Coronary artery (tissue), 2 donors: Measurements from ENCODE around the gene MYD88.

ENCODE experiments used
- DNase-seq: peaks from one replicate; pipeline ENCODE4 v3.0.0-alpha.2; 2017; ENCODE audit warnings: low spot score
- H3K27ac ChIP-seq, 2 donors: fragments of 200-600 bp; sonication (generic); one replicate each; pipeline ENCODE4 v1.5.1; 2016 to 2019
- H3K4me3 ChIP-seq: fragments of 200-600 bp; sonication (generic); 2 replicates; pipeline ENCODE4 v1.5.1; 2016; ENCODE audit warnings: mild to moderate bottlenecking, moderate library complexity
- TF ChIP-seq, protein P1 (sequence below): fragments of 200-600 bp; sonication (generic); IDR thresholded peaks from one replicate; pipeline ENCODE4 v1.5.1; 2019; ENCODE audit warnings: antibody characterized with exemption

The MYD88 gene

DNA sequence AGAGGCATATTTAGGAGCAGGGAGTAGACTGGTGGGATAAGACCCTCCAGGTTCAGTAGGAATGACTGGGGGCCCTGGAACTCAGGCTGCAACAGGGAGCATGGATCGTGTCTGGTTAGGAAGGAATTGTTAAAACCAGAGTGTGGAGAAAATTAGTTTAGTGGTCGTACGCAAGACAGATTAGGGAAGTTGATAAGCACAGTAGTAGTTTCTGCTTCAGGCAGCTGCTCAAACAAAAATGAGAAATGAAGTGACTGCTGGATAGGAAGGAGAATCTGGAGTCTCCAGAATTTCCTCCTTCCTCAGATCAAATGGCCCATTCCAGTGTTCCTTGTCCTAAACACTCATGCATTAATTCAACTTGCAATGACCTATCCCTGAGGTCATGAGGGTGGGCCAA is 11.2 kb downstream of the MYD88 start:
- TF ChIP-seq, protein P1, sequence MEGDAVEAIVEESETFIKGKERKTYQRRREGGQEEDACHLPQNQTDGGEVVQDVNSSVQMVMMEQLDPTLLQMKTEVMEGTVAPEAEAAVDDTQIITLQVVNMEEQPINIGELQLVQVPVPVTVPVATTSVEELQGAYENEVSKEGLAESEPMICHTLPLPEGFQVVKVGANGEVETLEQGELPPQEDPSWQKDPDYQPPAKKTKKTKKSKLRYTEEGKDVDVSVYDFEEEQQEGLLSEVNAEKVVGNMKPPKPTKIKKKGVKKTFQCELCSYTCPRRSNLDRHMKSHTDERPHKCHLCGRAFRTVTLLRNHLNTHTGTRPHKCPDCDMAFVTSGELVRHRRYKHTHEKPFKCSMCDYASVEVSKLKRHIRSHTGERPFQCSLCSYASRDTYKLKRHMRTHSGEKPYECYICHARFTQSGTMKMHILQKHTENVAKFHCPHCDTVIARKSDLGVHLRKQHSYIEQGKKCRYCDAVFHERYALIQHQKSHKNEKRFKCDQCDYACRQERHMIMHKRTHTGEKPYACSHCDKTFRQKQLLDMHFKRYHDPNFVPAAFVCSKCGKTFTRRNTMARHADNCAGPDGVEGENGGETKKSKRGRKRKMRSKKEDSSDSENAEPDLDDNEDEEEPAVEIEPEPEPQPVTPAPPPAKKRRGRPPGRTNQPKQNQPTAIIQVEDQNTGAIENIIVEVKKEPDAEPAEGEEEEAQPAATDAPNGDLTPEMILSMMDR: no peak
- peak; percentile 9 for DNase-seq
- Histone ChIP-seq H3K27ac (peak overlapping the region in 1 of 2 donors; percentile 31), H3K4me3 (no peak overlapping the region)

DNA sequence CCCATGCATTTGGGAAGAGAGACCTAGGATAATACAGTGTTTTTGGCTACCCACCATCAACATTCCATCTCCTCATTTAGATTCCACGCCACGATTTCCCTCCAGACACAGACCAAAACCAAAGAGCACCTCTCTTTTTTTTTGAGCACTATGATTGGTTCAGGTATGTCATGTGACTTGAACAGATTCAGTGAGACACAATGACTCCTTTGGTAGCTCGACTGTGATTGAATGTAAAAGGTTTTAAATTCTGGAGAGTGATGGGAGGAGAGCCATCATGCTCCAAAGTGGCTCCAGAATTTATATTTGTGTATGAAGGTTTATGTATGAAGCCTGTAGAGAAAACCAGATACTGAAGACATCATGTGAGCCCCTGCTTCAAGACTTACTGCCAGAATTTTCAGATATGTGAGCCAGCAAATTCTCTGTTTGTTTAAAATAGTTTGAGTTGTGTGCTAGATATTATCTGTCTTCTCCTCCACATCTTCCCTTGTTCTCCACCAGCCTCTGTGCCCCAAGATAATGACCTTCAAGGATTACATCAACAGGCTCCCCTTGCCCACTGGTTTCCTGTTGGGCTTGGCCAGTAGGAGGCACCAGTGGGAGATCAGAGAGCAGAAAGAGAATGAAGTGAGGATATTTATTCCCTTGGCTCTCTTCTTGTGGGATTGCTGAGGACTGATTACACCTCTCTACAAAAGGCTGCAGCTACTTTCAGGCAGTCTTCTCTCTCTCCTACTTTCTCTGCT is 12.5 kb downstream of the MYD88 start:
- TF ChIP-seq, protein P1: no peak
- H3K4me3 ChIP-seq: no peak overlapping the region
- no peak overlapping the region for H3K27ac ChIP-seq
- peak; percentile 9 for DNase-seq

DNA sequence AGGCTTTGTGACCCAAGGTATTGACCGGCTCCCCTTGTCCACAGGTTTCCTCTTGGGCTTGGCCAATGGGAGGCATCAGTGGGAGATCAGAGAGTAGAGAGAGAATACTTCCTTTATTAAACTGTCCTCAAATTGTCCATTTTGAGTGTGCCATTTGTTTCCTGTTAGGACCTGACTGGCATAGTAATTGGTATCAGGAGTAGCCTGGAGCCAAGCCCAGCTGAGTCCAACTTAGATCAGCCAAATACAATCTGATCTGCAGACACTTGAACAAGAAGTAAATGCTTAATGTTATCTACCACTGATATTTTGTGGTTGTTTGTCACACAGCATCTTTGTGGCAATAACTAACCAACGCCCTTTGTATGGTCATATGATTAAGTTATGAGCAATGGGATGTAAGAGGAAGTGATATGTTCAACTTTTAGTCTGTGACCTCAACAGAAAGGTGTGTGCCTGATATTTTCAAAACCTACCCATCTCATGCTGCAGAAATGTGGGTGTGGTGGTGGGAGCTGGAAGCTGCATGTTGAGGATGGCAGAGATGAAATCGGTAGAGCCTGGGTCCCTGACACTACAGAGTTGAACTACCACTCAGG is 13.3 kb downstream of the MYD88 start:
- no peak overlapping the region for H3K4me3 ChIP-seq
- no peak overlapping the region for H3K27ac ChIP-seq
- TF ChIP-seq, protein P1: no peak
- DNase-seq: no peak

DNA sequence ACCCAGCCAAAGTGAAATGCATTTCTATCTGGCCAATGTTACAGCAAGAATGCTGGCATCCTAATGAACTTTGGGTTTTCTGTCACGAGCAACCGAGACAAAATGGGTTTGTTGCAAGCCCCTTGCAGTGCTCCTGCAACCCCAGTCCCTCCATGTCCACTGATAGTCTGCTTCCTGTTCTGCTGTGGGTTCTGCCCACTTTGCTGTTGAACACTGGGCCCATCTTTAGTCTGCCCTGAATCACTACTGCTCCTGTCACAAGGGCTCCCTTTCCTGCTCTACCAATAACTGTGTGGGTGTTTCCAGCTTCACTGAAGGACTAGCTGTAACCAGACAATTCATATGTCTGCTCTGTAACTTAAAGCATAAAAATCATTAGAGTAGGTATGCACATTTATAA is 14.1 kb downstream of the MYD88 start:
- TF ChIP-seq, protein P1: no peak
- DNase-seq: no peak
- Histone ChIP-seq H3K27ac (no peak overlapping the region), H3K4me3 (no peak overlapping the region)

DNA sequence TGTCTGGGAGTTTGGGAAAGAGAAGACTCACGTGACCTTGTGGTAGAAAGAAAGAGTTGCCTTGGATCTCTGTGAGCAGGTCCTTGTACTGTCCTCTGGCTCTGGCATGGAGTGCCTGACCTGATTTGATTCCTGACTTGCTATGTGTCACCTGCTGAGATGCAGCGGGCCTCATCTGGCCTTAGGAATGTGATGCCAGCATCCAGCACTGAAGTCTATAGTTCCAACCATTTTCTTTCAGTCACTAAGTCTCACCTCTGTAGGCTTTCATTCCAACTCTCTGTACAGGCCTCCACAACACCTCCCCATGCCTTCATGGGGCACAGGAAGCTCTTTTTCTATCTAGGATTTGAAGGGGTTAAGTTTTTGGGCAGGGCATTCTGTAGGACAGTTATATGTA is 14.8 kb downstream of the MYD88 start:
- no peak overlapping the region for H3K4me3 ChIP-seq
- H3K27ac ChIP-seq: no peak overlapping the region
- DNase-seq: no peak
- TF ChIP-seq, protein P1: no peak

DNA sequence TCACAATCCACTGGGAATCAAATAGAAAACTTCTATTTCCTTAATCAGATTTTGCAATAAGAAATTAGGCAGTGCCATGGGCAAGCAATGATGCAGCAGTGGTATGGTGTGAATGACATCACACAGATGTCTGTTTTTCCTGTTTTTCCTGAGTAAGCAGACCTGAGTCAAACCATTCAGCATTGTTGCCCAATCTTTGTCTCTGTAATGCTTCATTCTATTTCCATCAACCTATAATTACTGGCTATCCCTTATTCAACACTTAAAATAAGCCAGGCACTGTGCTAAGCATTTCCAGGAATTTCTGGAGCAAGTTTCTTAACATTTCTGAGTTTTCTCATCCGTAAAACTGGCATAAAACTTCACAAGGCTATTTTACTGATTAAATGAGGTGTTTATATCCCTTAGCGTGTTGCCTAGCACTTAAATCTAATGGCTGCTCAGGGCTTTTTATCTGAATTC is 15.6 kb downstream of the MYD88 start:
- TF ChIP-seq, protein P1: no peak

More for the DNA sequence above, 15.6 kb downstream of the MYD88 start:
- no peak overlapping the region for H3K27ac ChIP-seq
- no peak for DNase-seq
- H3K4me3 ChIP-seq: no peak overlapping the region
